SK-N-SH (cell line): ENCODE results near the gene MALL.

Source experiments
- CTCF ChIP-seq: fragments of 200-600 bp; sonication (generic); IDR thresholded peaks from 2 replicates; pipeline ENCODE4 v1.6.1; 2017; ENCODE audit warnings: antibody characterized with exemption, mild to moderate bottlenecking, moderate library complexity
- EP300 ChIP-seq, 2 experiments: IDR thresholded peaks; 2 replicates each; pipeline versions ENCODE4 v1.4.0 to v1.6.1; 2012; ENCODE audit warnings: borderline replicate concordance in 1 of 2, low read depth in 1 of 2, low read length in 1 of 2
- EZH2phosphoT487 ChIP-seq: fragments of 200-600 bp; sonication (generic); IDR thresholded peaks from 2 replicates; pipeline ENCODE4 v1.6.1; 2017; ENCODE audit warnings: low read depth, mixed run types, mild to moderate bottlenecking, antibody characterized with exemption, moderate library complexity, borderline replicate concordance
- FOXJ3 ChIP-seq: sonication (generic); formaldehyde crosslinking; IDR thresholded peaks from 2 replicates; pipeline ENCODE4 v1.5.1; 2020; ENCODE audit warnings: mild to moderate bottlenecking, missing genetic modification reagents
- GABPA ChIP-seq: IDR thresholded peaks from 2 replicates; pipeline ENCODE4 v1.4.0; 2012; ENCODE audit warnings: low read depth, mild to moderate bottlenecking
- MXI1 ChIP-seq: IDR thresholded peaks from 2 replicates; pipeline ENCODE4 v1.6.1; 2012; ENCODE audit warnings: mild to moderate bottlenecking, low read depth, low read length, improper control_type of control experiment
- NRF1 ChIP-seq: IDR thresholded peaks from 2 replicates; pipeline ENCODE4 v1.6.1; 2012; ENCODE audit warnings: low read depth, mild to moderate bottlenecking, low read length
- RAD21 ChIP-seq: IDR thresholded peaks from 2 replicates; pipeline ENCODE4 v1.6.1; 2012; ENCODE audit warnings: mild to moderate bottlenecking, low read length
- RCOR1 ChIP-seq: fragments of 150-350 bp; IDR thresholded peaks from 2 replicates; pipeline ENCODE4 v1.6.1; 2017; ENCODE audit warnings: antibody characterized with exemption, low read length
- REST ChIP-seq: IDR thresholded peaks from 2 replicates; pipeline ENCODE4 v1.6.1; 2012; ENCODE audit warnings: mild to moderate bottlenecking, low read depth, low read length, moderate library complexity
- RFX5 ChIP-seq: IDR thresholded peaks from 2 replicates; pipeline ENCODE4 v1.6.1; 2012; ENCODE audit warnings: mild to moderate bottlenecking, improper control_type of control experiment, low read length
- RXRA ChIP-seq: IDR thresholded peaks from 2 replicates; pipeline ENCODE4 v1.4.0; 2012; ENCODE audit warnings: low read depth, mild to moderate bottlenecking, borderline replicate concordance
- SIN3A ChIP-seq: IDR thresholded peaks from 2 replicates; pipeline ENCODE4 v1.6.1; 2012; ENCODE audit warnings: low read depth, mild to moderate bottlenecking, low read length, moderate library complexity, borderline replicate concordance
- USF2 ChIP-seq: fragments of 150-350 bp; IDR thresholded peaks from 2 replicates; pipeline ENCODE4 v1.6.1; 2017; ENCODE audit warnings: antibody characterized with exemption, low read length, low read depth, borderline replicate concordance

GRCh38 chr2:110100480-110100879, 15.1 kb downstream of the MALL start:
- TF ChIP-seq MXI1 (no peak), REST (no peak), NRF1 (no peak), CTCF (no peak), RAD21 (no peak), EZH2phosphoT487 (no peak), SIN3A (no peak), USF2 (no peak), GABPA (no peak), EP300 (IDR thresholded peaks at IDR 0.05; ENCODE audit: borderline replicate concordance in 1 of 2, low read depth in 1 of 2, low read length in 1 of 2) (no peak), FOXJ3 (CRISPR knock-in tag) (no peak), RCOR1 (no peak), RXRA (no peak), RFX5 (no peak)
